ENCODE data around the gene GPR137B.
A peak's percentile ranks its signal among the peaks of the same experiment; 100 is the strongest.
"Not testable (repeated sequence)": the region's sequence is repeated elsewhere in the genome, so short reads cannot be mapped to it uniquely, and the experiment has no call there.

The GPR137B gene

GRCh38 chr1:236142253-236143103, at the start of gene GPR137B:
GPR137B (plus strand) TSS chr1:236142539; CDS start chr1:236142623, 84 bp downstream.
- peak within 1 kb of the TSS; percentile 82 for H3K4me3 ChIP-seq (ENCODE audit: low read depth, low read length)
- no peak for DNase-seq (ENCODE audit: low read depth)
- TF ChIP-seq, protein P1, sequence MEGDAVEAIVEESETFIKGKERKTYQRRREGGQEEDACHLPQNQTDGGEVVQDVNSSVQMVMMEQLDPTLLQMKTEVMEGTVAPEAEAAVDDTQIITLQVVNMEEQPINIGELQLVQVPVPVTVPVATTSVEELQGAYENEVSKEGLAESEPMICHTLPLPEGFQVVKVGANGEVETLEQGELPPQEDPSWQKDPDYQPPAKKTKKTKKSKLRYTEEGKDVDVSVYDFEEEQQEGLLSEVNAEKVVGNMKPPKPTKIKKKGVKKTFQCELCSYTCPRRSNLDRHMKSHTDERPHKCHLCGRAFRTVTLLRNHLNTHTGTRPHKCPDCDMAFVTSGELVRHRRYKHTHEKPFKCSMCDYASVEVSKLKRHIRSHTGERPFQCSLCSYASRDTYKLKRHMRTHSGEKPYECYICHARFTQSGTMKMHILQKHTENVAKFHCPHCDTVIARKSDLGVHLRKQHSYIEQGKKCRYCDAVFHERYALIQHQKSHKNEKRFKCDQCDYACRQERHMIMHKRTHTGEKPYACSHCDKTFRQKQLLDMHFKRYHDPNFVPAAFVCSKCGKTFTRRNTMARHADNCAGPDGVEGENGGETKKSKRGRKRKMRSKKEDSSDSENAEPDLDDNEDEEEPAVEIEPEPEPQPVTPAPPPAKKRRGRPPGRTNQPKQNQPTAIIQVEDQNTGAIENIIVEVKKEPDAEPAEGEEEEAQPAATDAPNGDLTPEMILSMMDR (IDR thresholded peaks at IDR 0.05; ENCODE audit: low read depth, low read length, missing control alignments), result no peak

- TF ChIP-seq, protein P1 (IDR thresholded peaks at IDR 0.05; ENCODE audit: low read depth, low read length, missing control alignments), result no peak
- DNase-seq (ENCODE audit: low read depth), result no peak
- H3K4me3 ChIP-seq (ENCODE audit: low read depth, low read length), result no peak overlapping the region
These were observed 49.4 kb upstream of the GPR137B start for GRCh38 chr1:236092899-236093298.

DNA sequence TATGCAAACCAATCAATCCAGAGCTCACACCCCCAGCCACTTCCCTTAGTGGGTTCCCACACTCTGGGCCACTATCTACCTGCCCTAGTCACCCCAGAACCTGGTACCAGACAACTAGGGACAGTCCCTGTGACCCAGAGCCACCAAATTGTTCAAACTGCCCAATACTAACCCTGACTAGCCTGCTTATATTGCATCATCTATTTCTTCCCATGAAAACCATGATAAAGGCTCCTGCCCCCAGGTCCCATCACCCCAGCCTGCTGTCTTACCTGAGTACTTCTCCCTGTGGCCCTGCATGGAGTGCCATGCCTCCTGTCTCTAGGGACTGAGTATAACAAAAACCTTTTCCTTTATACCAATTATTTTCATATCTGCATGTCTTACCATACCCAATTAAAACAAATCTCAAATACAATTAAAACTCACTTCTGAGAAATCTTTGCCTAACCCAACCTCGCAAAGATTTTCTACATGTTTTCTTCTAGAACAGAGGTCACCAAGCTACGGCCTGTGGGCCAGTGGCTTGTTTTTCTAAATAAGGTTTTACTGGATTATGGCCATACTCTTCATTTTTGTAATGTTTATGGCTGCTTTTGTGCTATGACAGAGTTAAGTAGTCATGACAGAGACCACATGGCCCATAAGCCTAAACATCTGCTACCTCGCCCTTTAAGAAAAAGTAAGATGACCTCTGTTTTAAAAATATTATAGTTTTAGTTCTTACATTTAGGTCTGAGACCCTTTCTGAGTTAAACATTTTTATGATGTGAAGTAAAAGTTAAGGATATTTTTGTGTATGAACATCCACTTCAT, 46.4 kb upstream of the GPR137B start:
- TF ChIP-seq, protein P1 (IDR thresholded peaks at IDR 0.05; ENCODE audit: low read depth, low read length, missing control alignments), result no peak
- no peak for DNase-seq (ENCODE audit: low read depth)
- H3K4me3 ChIP-seq (ENCODE audit: low read depth, low read length), result no peak overlapping the region

DNA sequence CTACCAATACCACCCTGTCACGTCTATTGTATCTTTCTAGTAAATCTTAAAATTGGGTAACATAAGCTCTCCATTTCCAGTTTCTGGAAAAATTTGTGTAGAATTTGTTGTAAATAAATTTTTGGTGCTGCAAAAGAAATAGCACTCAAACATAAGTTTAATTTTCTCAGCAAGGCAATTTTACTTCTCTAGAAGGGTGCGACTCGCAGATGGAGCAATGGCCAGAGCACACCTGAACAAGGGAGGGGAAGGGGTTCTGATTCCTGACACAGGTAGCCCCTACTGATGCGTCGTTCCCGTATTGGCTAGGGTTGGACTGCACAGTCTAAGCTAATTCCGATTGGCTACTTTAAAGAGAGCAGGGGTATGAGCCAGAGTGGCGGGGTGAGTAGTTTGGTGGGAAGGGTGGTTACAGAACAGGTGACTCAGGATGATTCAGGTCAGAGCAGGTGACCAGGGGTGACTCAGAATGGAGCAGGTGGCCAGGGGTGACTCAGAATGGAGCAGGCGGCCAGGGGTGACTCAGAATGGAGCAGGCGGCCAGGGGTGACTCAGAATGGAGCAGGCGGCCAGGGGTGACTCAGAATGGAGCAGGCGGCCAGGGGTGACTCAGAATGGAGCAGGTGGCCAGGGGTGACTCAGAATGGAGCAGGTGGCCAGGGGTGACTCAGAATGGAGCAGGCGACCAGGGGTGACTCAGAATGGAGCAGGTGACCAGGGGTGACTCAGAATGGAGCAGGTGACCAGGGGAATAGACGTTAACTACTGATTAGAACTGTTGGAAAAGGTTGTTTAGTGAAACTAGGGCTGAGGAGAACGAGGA, 45.5 kb upstream of the GPR137B start:
- DNase-seq (ENCODE audit: low read depth), result peak; percentile 88
- H3K4me3 ChIP-seq (ENCODE audit: low read depth, low read length), result not testable (repeated sequence)

GRCh38 chr1:236098267-236098666, 44.1 kb upstream of the GPR137B start:
- TF ChIP-seq, protein P1 (IDR thresholded peaks at IDR 0.05; ENCODE audit: low read depth, low read length, missing control alignments), result no peak
- no peak for DNase-seq (ENCODE audit: low read depth)
- no peak overlapping the region for H3K4me3 ChIP-seq (ENCODE audit: low read depth, low read length)

DNA sequence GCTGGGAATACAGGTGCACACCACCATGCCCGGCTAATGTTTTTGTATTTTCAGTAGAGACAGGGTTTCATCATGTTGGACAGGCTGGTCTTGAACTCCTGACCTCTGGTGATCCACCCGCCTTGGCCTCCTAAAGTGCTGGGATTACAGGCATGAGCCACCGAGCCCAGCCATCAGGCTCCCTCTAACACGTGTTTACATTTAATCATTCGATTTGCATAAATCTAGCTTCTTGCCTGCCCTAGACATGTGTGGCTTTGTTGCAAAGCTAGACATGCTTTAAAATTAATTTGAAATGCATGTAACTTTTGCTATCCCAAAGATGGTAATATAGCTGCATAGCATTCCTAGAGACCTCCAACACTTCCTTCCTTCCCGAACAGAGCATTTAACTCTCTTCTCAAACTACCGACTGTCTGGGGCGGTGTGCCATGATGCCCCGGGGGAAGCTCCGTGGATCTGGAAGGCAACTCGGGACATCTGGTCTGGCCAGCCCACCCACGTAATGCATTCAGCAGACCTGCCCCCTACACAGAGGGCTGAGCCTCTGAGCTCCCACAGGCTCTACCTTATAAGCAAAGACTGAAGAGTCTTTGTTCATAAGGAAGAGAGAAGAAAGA, 42.9 kb upstream of the GPR137B start:
- DNase-seq (ENCODE audit: low read depth), result no peak

More for the DNA sequence above, 42.9 kb upstream of the GPR137B start:
- TF ChIP-seq, protein P1 (IDR thresholded peaks at IDR 0.05; ENCODE audit: low read depth, low read length, missing control alignments), result no peak
- H3K4me3 ChIP-seq (ENCODE audit: low read depth, low read length), result no peak overlapping the region
